AG04450 (cell line): ENCODE results near the gene DDR1. TPM values are rescaled to one million over a fixed set of nuclear protein-coding genes. Genes with fewer than 3 reads are reported as not detected.

Experiments used
- CTCF ChIA-PET: fragments of 300-600, 350-600 bp; formaldehyde crosslinking; extraction: SDS; loops from one replicate; lab custom pipeline; 2022; ENCODE audit warnings: antibody characterized with exemption, inconsistent platforms; lab: Charles Lee
- POLR2A ChIA-PET: fragments of 350-600 bp; formaldehyde crosslinking; extraction: SDS; loops from one replicate; lab custom pipeline; 2021; ENCODE audit warnings: antibody characterized with exemption, inconsistent platforms; lab: Yijun Ruan, JAX
- DNase-seq: peaks from one replicate; pipeline ENCODE4 v3.0.0-alpha.2; 2011; ENCODE audit warnings: low read depth, low spot score
- H3K27ac ChIP-seq: one replicate; pipeline ENCODE4 v1.5.1; 2012; ENCODE audit warnings: low read depth, low read length, control low read depth
- H3K27me3 ChIP-seq: one replicate; pipeline ENCODE4 v1.6.0; 2012; ENCODE audit warnings: low read length; ENCODE audit not compliant: control insufficient read depth, insufficient read depth
- H3K4me3 ChIP-seq: 2 replicates; pipeline ENCODE4 v1.5.1; 2011; ENCODE audit warnings: mild to moderate bottlenecking, low read depth, low read length, control low read depth
- H3K9me3 ChIP-seq: 2 replicates; pipeline ENCODE4 v1.5.1; 2012; ENCODE audit warnings: low read length; ENCODE audit not compliant: control insufficient read depth, insufficient read depth
- polyA plus RNA-seq: library from polyadenylated mRNA; depleted of rRNA; stranded (reverse); fragments of >200 nt; gene quantifications from 2 replicates; pipeline ENCODE4 v1.2.3, GENCODE V29; 2011
- TF ChIP-seq, protein P1 (sequence below): IDR thresholded peaks from 2 replicates; pipeline ENCODE4 v1.5.1; 2011; ENCODE audit warnings: low read depth, low read length, control low read depth, inconsistent platforms

The DDR1 gene
- polyA plus RNA-seq, 1 experiment: 9.9 TPM

- no peak overlapping the region for H3K4me3 ChIP-seq
- ChIA-PET CTCF (interaction anchor here (0.6 to 2.5 kb wide), 3 partner anchors 14 to 142 kb away, joined by 3 to 14 read pairs (median 7); partner anchors contain the start of gene VARS2), POLR2A (no interaction called here)
- no peak for DNase-seq
- H3K9me3 ChIP-seq: peaks cover 5% of the 10 kb centered on the region
- H3K27ac ChIP-seq: no peak overlapping the region
- H3K27me3 ChIP-seq: peaks cover 7% of the 10 kb centered on the region
- TF ChIP-seq, protein P1, sequence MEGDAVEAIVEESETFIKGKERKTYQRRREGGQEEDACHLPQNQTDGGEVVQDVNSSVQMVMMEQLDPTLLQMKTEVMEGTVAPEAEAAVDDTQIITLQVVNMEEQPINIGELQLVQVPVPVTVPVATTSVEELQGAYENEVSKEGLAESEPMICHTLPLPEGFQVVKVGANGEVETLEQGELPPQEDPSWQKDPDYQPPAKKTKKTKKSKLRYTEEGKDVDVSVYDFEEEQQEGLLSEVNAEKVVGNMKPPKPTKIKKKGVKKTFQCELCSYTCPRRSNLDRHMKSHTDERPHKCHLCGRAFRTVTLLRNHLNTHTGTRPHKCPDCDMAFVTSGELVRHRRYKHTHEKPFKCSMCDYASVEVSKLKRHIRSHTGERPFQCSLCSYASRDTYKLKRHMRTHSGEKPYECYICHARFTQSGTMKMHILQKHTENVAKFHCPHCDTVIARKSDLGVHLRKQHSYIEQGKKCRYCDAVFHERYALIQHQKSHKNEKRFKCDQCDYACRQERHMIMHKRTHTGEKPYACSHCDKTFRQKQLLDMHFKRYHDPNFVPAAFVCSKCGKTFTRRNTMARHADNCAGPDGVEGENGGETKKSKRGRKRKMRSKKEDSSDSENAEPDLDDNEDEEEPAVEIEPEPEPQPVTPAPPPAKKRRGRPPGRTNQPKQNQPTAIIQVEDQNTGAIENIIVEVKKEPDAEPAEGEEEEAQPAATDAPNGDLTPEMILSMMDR: no peak
Measured at GRCh38 chr6:30928677-30929076, 44.4 kb downstream of the DDR1 start.

- Histone ChIP-seq H3K4me3 (no peak overlapping the region), H3K27ac (no peak overlapping the region), H3K27me3 (peaks cover 9% of the 10 kb centered on the region), H3K9me3 (peaks cover 5% of the 10 kb centered on the region)
- TF ChIP-seq, protein P1: no peak
- ChIA-PET POLR2A (no interaction called here), CTCF (interaction anchor here (1.1 to 2.5 kb wide), 3 partner anchors 16 to 157 kb away, joined by 3 to 14 read pairs (median 5); partner anchors contain the start of gene VARS2)
- DNase-seq: no peak
Measured at GRCh38 chr6:30930506-30930905, 46.2 kb downstream of the DDR1 start.

DNA sequence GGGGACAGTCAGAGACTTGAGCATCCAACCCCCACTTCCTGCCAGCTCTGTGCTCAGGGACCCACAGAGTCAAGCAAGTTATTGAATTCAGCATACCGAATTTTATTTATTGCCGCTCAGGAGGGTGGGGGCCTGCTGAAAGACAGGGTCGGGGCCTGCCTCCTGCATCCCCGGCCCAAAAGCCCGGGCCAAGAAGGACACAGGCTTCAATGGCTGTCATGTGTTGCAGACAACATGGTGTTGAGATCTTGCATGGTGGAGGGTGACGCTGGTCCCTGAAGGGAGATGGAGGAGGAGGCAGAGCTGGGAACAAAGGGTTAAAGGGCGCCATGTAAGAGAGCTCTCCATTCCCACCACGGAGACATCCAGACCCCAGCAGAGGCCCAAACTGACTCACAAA is 47.0 kb downstream of the DDR1 start:
- ChIA-PET CTCF (interaction anchor here (0.8 to 2.5 kb wide), 6 partner anchors 11 to 156 kb away, joined by 3 to 14 read pairs (median 4); partner anchors contain the start of gene VARS2), POLR2A (no interaction called here)
- Histone ChIP-seq H3K4me3 (no peak overlapping the region), H3K27me3 (peaks cover 12% of the 10 kb centered on the region), H3K9me3 (peaks cover 5% of the 10 kb centered on the region), H3K27ac (no peak overlapping the region)
- TF ChIP-seq, protein P1: no peak
- no peak for DNase-seq

- POLR2A ChIA-PET: no interaction called here
- DNase-seq: no peak
- CTCF ChIA-PET: interaction anchor here (1.2 to 1.4 kb wide), 2 partner anchors 10 to 148 kb away, joined by 4 read pairs; no protein-coding TSS in a partner anchor
Measured at GRCh38 chr6:30931969-30932645, 47.8 kb downstream of the DDR1 start, which contains the start of gene SFTA2. Gene SFTA2, minus strand, starts transcription at chr6:30932170. Its CDS starts 74 bp downstream, at chr6:30932096.

More at GRCh38 chr6:30931969-30932645, 47.8 kb downstream of the DDR1 start, which contains the start of gene SFTA2:
- TF ChIP-seq, protein P1: no peak
- Histone ChIP-seq H3K4me3 (no peak within 1 kb of the TSS), H3K27me3 (peaks cover 19% of the 10 kb centered on the region), H3K9me3 (peaks cover 5% of the 10 kb centered on the region), H3K27ac (no peak within 1 kb of the TSS)
